NK-92 (cell line): ENCODE data around the gene HIF3A.
"Not testable (repeated sequence)": the region's sequence is repeated elsewhere in the genome, so short reads cannot be mapped to it uniquely, and the experiment has no call there.

ENCODE experiments used
- DNase-seq: peaks from one replicate; lab custom pipeline; 2025; ENCODE audit not compliant: unreplicated experiment; lab: John Stamatoyannopoulos, UW

HIF3A gene

GRCh38 chr19:46356149-46357055, 59.6 kb downstream of the HIF3A start:
- DNase-seq = no peak

- DNase-seq = no peak
Observed at GRCh38 chr19:46357846-46358583, 61.2 kb downstream of the HIF3A start.

GRCh38 chr19:46361915-46362314, 65.1 kb downstream of the HIF3A start:
- DNase-seq = no peak

GRCh38 chr19:46364359-46364758, 67.5 kb downstream of the HIF3A start:
- DNase-seq = no peak

GRCh38 chr19:46365561-46365960, 68.7 kb downstream of the HIF3A start:
- DNase-seq = no peak

GRCh38 chr19:46366620-46367292, 69.9 kb downstream of the HIF3A start:
- no peak for DNase-seq

GRCh38 chr19:46367426-46367825, 70.6 kb downstream of the HIF3A start:
- no peak for DNase-seq

- DNase-seq = no peak
Observed at GRCh38 chr19:46368116-46368515, 71.3 kb downstream of the HIF3A start.

GRCh38 chr19:46369817-46370216, 73.0 kb downstream of the HIF3A start:
- no peak for DNase-seq

- DNase-seq = no peak
Observed at GRCh38 chr19:46371371-46371901, 74.6 kb downstream of the HIF3A start.

GRCh38 chr19:46372901-46373490, 76.2 kb downstream of the HIF3A start:
- DNase-seq = no peak

- no peak for DNase-seq
Observed at GRCh38 chr19:46373491-46374359, 76.9 kb downstream of the HIF3A start.

GRCh38 chr19:46374536-46375475, 78.0 kb downstream of the HIF3A start:
- no peak for DNase-seq

- not testable (repeated sequence) for DNase-seq
Observed at GRCh38 chr19:46375476-46376067, 78.7 kb downstream of the HIF3A start.

GRCh38 chr19:46376241-46377153, 79.7 kb downstream of the HIF3A start:
- DNase-seq = no peak

GRCh38 chr19:46378268-46378667, 81.4 kb downstream of the HIF3A start:
- DNase-seq = no peak

GRCh38 chr19:46380690-46381089, 83.8 kb downstream of the HIF3A start:
- DNase-seq = no peak
